ENCODE results near the gene CAV1. TPM values are rescaled to one million over a fixed set of nuclear protein-coding genes. Genes with fewer than 3 reads are reported as not detected.

Gene CAV1
- 2,402 and 5,692 TPM in 2 replicates for total RNA-seq

DNA sequence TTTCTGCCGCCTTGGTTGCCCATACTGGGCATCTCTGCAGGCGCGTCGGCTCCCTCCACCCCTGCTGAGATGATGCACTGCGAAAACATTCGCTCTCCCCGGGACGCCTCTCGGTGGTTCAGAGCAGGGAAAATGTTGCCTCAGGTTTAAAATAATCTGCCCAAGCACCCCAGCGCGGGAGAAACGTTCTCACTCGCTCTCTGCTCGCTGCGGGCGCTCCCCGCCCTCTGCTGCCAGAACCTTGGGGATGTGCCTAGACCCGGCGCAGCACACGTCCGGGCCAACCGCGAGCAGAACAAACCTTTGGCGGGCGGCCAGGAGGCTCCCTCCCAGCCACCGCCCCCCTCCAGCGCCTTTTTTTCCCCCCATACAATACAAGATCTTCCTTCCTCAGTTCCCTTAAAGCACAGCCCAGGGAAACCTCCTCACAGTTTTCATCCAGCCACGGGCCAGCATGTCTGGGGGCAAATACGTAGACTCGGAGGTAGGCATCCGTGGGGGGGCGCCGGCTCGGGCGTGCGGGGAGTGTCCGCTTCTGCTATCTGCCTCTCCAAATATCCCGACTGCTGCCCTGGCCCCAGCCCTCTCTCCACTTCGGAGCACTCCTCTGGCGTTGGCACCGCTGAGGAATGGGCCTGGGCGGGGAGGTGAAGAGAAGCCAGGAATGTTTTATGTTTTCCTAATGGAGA is at the start of gene CAV1:
Gene CAV1, plus strand, starts transcription at position 428 of the 689 bp plus-strand sequence. Its CDS starts 27 bp downstream, at position 455.

DNA sequence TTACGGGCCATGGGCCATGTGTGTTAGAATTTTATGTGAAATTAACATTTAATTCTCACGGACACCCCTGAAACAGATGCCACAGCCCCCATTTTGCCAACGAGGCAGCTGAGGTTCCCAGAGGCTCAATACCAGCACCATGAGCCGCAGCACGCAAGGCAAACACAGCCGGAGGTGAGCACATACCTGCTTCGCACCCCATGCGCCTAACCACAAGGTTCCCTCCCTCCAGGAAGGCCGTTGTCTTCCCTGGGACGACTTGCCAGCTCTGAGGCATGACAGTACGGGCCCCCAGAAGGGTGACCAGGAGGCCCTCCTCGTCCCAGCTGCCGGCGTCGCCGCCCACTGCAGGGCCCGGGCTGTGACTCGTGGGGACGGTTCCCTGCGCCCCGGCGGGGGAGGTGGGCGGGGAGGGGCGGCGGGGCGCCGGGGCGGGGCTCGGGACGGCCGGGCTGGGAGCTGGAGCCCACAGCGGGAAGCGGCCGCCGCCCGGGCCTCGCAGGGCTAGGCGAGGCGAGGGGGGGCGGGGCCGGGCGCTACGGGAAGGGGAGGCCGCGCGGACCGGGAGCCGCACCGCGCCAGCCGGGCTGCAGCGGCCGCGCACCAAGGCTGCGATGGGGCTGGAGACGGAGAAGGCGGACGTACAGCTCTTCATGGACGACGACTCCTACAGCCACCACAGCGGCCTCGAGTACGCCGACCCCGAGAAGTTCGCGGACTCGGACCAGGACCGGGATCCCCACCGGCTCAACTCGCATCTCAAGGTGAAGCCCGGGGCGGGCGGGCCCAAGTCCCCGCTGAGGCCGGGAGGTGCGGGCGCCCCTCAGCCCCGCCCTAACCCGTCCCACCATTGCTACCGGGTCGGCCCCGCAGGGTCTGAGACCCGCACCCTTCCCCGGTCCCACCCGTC is 25.4 kb upstream of the CAV1 start, which contains the start of gene CAV2:
Gene CAV2, plus strand, starts transcription at position 571 of the 910 bp plus-strand sequence. Its CDS starts 44 bp downstream, at position 615.

Other genes starting within 250 kb of the CAV1 start
- gene CAV2, start 25.3 kb upstream of the CAV1 start, total RNA-seq, result 262 and 400 TPM in 2 replicates
- gene MET, start 147.2 kb downstream of the CAV1 start, total RNA-seq, result 33.5 and 64.6 TPM in 2 replicates